ENCODE data around the gene CREB3L4.

Gene CREB3L4

DNA sequence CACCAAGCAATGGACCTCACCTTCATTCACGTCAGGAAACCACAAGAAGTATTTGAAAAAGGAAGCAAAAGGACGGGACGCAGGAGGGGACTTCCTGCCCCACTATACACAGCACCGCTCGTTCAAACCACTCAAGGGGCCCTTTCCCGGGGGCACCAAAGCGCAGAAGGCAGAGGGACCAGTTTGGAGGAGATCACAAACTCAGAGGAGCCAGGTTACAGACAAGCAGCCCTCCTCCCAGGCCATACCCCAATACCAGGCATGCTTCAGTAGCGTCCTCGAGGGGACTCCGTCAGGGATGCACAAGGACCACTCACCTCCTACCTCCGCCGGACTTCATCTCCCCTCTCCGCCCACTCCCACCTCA, 10.0 kb upstream of the CREB3L4 start:
- Histone ChIP-seq H3K4me1 (ENCODE audit: low read length) (peaks cover 46% of the 10 kb centered on the region), H3K4me2 (ENCODE audit: low read length) (peak overlapping the region; percentile 94), H3K4me3 (ENCODE audit: low read length) (peak overlapping the region; percentile 89), H3K27ac (ENCODE audit: low read length) (peak overlapping the region; percentile 91), H2AFZ (ENCODE audit: low read depth, low read length) (0 out of 2 replicates have a peak overlapping the region, but pooled peaks have one; percentile 19), H4K20me1 (ENCODE audit: insufficient read depth, low read length) (peaks cover 36% of the 10 kb centered on the region), H3K9ac (ENCODE audit: low read length) (peak overlapping the region; percentile 96), H3K27me3 (ENCODE audit: low read depth, low read length) (no peaks in the 10 kb centered on the region), H3K9me3 (ENCODE audit: insufficient read depth, low read length) (no peaks in the 10 kb centered on the region), H3K79me2 (ENCODE audit: low read length) (peaks cover 78% of the 10 kb centered on the region), H3K36me3 (replicated peaks; ENCODE audit: low read depth, low read length) (peaks cover 61% of the 10 kb centered on the region)
- TF ChIP-seq EZH2phosphoT487 (IDR thresholded peaks at IDR 0.05; ENCODE audit: low read depth), result no peak
- TF ChIP-seq, protein P1, sequence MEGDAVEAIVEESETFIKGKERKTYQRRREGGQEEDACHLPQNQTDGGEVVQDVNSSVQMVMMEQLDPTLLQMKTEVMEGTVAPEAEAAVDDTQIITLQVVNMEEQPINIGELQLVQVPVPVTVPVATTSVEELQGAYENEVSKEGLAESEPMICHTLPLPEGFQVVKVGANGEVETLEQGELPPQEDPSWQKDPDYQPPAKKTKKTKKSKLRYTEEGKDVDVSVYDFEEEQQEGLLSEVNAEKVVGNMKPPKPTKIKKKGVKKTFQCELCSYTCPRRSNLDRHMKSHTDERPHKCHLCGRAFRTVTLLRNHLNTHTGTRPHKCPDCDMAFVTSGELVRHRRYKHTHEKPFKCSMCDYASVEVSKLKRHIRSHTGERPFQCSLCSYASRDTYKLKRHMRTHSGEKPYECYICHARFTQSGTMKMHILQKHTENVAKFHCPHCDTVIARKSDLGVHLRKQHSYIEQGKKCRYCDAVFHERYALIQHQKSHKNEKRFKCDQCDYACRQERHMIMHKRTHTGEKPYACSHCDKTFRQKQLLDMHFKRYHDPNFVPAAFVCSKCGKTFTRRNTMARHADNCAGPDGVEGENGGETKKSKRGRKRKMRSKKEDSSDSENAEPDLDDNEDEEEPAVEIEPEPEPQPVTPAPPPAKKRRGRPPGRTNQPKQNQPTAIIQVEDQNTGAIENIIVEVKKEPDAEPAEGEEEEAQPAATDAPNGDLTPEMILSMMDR (IDR thresholded peaks at IDR 0.05; ENCODE audit: low read depth, low read length), result no peak

DNA sequence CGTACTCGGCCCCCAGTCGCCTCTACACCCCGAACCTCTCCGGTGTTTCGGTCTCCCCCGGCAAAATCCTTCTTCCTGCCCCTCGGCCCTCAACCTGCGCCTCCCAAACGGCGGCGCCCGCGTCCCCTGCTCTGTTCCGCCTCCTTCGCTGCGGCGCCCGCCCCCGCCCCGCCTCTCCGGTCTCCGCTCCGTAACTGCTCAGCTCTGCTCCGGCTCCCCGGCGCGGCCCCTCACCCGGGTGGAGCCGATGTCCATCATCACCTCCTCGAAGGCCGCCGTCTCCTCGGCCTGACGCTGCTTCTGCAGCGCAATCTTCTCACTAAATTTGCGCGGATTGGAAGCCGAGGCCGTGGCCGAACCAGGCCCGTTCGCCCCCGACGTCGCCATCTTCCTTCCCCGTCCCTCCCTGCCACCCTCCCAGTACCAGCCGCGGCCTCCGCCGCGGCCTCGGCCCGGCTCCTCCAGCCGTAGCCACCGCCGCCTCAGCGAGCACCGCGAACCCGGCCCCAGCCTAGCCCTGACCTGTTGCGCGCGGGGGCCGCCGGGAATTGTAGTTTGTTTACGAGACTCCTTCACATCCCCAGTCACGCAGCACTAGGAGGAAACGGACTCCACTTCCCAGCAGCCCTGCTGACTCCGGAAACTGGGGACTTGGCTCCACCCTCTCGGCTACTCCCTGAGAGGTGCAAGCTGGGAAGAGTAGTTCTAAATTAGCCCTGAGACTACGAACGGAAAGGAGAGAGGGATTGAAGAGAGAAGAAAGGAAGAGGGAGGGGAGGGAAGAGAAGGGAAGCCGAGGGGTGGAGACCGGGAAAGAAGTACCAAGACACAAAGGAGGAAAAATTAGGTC, 9.4 kb upstream of the CREB3L4 start, which contains the start of gene CRTC2:
TSS of gene CRTC2 (minus strand) at position 502 of the 850 bp plus-strand sequence. CDS start at position 387, 115 bp downstream.
- H3K36me3 ChIP-seq (replicated peaks; ENCODE audit: low read depth, low read length), result peaks cover 59% of the 10 kb centered on the region
- H2AFZ ChIP-seq (ENCODE audit: low read depth, low read length), result peak within 1 kb of the TSS; percentile 19; the same call in 1 of the 2 replicates
- H4K20me1 ChIP-seq (ENCODE audit: insufficient read depth, low read length), result peaks cover 34% of the 10 kb centered on the region
- H3K27ac ChIP-seq (ENCODE audit: low read length), result peak within 1 kb of the TSS; percentile 91
- peaks cover 46% of the 10 kb centered on the region for H3K4me1 ChIP-seq (ENCODE audit: low read length)
- H3K9me3 ChIP-seq (ENCODE audit: insufficient read depth, low read length), result no peaks in the 10 kb centered on the region
- H3K9ac ChIP-seq (ENCODE audit: low read length), result peak within 1 kb of the TSS; percentile 96
- TF ChIP-seq EZH2phosphoT487 (IDR thresholded peaks at IDR 0.05; ENCODE audit: low read depth), result no peak
- TF ChIP-seq, protein P1 (IDR thresholded peaks at IDR 0.05; ENCODE audit: low read depth, low read length), result no peak; the same call in 1 of the 2 replicates
- H3K79me2 ChIP-seq (ENCODE audit: low read length), result peaks cover 81% of the 10 kb centered on the region
- H3K4me3 ChIP-seq (ENCODE audit: low read length), result peak within 1 kb of the TSS; percentile 89
- peak within 1 kb of the TSS; percentile 94 for H3K4me2 ChIP-seq (ENCODE audit: low read length)
- no peaks in the 10 kb centered on the region for H3K27me3 ChIP-seq (ENCODE audit: low read depth, low read length)

DNA sequence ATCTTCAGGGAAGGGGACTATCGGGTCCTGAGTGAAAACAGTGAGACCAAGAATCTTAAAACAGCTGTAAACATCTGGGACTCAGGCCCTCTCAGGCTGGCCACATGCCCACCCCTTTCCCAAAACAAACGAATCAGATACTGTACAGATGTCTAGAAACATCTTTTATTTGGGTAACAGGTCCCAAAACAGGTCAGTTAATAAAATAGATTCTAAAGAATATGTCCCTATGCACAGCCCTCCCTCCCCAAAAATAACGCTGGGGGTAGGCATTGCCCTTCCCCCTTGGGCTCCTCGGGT, 8.8 kb upstream of the CREB3L4 start:
- TF ChIP-seq EZH2phosphoT487 (IDR thresholded peaks at IDR 0.05; ENCODE audit: low read depth), result no peak
- TF ChIP-seq, protein P1 (IDR thresholded peaks at IDR 0.05; ENCODE audit: low read depth, low read length), result no peak
- Histone ChIP-seq H3K9ac (ENCODE audit: low read length) (no peak overlapping the region; the same call in 1 of the 2 replicates), H4K20me1 (ENCODE audit: insufficient read depth, low read length) (peaks cover 28% of the 10 kb centered on the region), H2AFZ (ENCODE audit: low read depth, low read length) (no peak overlapping the region), H3K27ac (ENCODE audit: low read length) (peak overlapping the region; percentile 12; the same call in 1 of the 2 replicates), H3K79me2 (ENCODE audit: low read length) (peaks cover 78% of the 10 kb centered on the region), H3K4me1 (ENCODE audit: low read length) (peaks cover 47% of the 10 kb centered on the region), H3K27me3 (ENCODE audit: low read depth, low read length) (no peaks in the 10 kb centered on the region), H3K36me3 (replicated peaks; ENCODE audit: low read depth, low read length) (peaks cover 53% of the 10 kb centered on the region), H3K4me3 (ENCODE audit: low read length) (peak overlapping the region; percentile 89), H3K4me2 (ENCODE audit: low read length) (peak overlapping the region; percentile 58), H3K9me3 (ENCODE audit: insufficient read depth, low read length) (no peaks in the 10 kb centered on the region)

DNA sequence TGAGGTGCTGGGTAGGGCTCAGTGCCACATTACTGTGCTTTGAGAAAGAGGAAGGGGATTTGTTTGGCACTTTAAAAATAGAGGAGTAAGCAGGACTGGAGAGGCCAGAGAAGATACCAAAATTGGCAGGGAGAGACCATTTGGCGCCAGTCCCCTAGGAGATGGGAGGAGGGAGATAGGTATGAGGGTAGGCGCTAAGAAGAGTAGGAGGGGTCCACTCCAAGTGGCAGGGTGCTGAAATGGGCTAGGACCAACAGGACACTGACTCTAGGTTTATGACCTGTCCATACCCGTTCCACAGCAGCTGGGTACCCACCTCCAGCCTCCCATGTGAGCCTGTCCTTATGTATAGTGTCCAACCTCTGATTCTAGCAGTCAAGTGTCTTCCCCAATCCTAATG, 8.2 kb upstream of the CREB3L4 start:
- peaks cover 77% of the 10 kb centered on the region for H3K79me2 ChIP-seq (ENCODE audit: low read length)
- no peak overlapping the region for H3K4me2 ChIP-seq (ENCODE audit: low read length)
- 0 out of 2 replicates have a peak overlapping the region, but pooled peaks have one; percentile 12 for H3K27ac ChIP-seq (ENCODE audit: low read length)
- no peaks in the 10 kb centered on the region for H3K9me3 ChIP-seq (ENCODE audit: insufficient read depth, low read length)
- H3K36me3 ChIP-seq (replicated peaks; ENCODE audit: low read depth, low read length), result peaks cover 48% of the 10 kb centered on the region
- H2AFZ ChIP-seq (ENCODE audit: low read depth, low read length), result no peak overlapping the region
- no peak overlapping the region for H3K4me3 ChIP-seq (ENCODE audit: low read length)
- H3K27me3 ChIP-seq (ENCODE audit: low read depth, low read length), result no peaks in the 10 kb centered on the region
- H3K9ac ChIP-seq (ENCODE audit: low read length), result no peak overlapping the region
- peaks cover 47% of the 10 kb centered on the region for H3K4me1 ChIP-seq (ENCODE audit: low read length)
- no peak for TF ChIP-seq EZH2phosphoT487 (IDR thresholded peaks at IDR 0.05; ENCODE audit: low read depth)
- TF ChIP-seq, protein P1 (IDR thresholded peaks at IDR 0.05; ENCODE audit: low read depth, low read length), result no peak
- H4K20me1 ChIP-seq (ENCODE audit: insufficient read depth, low read length), result peaks cover 23% of the 10 kb centered on the region

Measured in OCI-LY3 (cell line).